Measurements from ENCODE around the gene ACOXL.

Gene ACOXL

GRCh38 chr2:110891626-110892025 is 159.3 kb downstream of the ACOXL start:
- TF ChIP-seq, protein P1, sequence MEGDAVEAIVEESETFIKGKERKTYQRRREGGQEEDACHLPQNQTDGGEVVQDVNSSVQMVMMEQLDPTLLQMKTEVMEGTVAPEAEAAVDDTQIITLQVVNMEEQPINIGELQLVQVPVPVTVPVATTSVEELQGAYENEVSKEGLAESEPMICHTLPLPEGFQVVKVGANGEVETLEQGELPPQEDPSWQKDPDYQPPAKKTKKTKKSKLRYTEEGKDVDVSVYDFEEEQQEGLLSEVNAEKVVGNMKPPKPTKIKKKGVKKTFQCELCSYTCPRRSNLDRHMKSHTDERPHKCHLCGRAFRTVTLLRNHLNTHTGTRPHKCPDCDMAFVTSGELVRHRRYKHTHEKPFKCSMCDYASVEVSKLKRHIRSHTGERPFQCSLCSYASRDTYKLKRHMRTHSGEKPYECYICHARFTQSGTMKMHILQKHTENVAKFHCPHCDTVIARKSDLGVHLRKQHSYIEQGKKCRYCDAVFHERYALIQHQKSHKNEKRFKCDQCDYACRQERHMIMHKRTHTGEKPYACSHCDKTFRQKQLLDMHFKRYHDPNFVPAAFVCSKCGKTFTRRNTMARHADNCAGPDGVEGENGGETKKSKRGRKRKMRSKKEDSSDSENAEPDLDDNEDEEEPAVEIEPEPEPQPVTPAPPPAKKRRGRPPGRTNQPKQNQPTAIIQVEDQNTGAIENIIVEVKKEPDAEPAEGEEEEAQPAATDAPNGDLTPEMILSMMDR (IDR thresholded peaks at IDR 0.05; ENCODE audit: low read depth, low read length) = no peak
- no peaks in the 10 kb centered on the region for H3K9me3 ChIP-seq
- no peak for DNase-seq
- no peaks in the 10 kb centered on the region for H3K4me1 ChIP-seq
- no peaks in the 10 kb centered on the region for H3K36me3 ChIP-seq
- H3K4me3 ChIP-seq (ENCODE audit: low read depth, low read length) = no peak overlapping the region
- H3K27me3 ChIP-seq = no peaks in the 10 kb centered on the region

DNA sequence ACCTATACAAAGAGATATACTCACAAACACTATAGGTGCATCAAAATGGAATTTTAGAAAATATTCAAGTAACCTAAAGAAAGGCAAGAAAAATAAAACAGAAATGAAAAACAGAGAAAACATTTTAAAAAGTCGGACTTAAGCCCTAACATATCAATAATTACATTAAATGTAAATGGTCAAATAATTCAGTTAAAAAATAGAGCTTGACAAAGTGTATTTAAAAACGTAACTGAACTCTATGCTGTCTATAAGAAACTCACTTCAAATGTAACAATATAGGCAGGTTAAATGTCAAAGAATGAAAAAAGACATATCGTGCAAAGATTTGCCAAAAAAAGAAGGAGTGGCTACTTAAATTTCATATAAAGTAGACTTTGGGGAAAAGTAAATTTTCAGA is 163.9 kb downstream of the ACOXL start:
- DNase-seq = no peak
- no peaks in the 10 kb centered on the region for H3K9me3 ChIP-seq
- no peak overlapping the region for H3K4me3 ChIP-seq (ENCODE audit: low read depth, low read length)
- H3K4me1 ChIP-seq = no peaks in the 10 kb centered on the region
- H3K36me3 ChIP-seq = no peaks in the 10 kb centered on the region
- TF ChIP-seq, protein P1 (IDR thresholded peaks at IDR 0.05; ENCODE audit: low read depth, low read length) = no peak
- H3K27me3 ChIP-seq = no peaks in the 10 kb centered on the region

GRCh38 chr2:110897966-110898365 is 165.6 kb downstream of the ACOXL start:
- TF ChIP-seq, protein P1 (IDR thresholded peaks at IDR 0.05; ENCODE audit: low read depth, low read length) = no peak
- no peaks in the 10 kb centered on the region for H3K27me3 ChIP-seq
- H3K36me3 ChIP-seq = no peaks in the 10 kb centered on the region
- no peaks in the 10 kb centered on the region for H3K9me3 ChIP-seq
- no peaks in the 10 kb centered on the region for H3K4me1 ChIP-seq
- no peak for DNase-seq
- no peak overlapping the region for H3K4me3 ChIP-seq (ENCODE audit: low read depth, low read length)

DNA sequence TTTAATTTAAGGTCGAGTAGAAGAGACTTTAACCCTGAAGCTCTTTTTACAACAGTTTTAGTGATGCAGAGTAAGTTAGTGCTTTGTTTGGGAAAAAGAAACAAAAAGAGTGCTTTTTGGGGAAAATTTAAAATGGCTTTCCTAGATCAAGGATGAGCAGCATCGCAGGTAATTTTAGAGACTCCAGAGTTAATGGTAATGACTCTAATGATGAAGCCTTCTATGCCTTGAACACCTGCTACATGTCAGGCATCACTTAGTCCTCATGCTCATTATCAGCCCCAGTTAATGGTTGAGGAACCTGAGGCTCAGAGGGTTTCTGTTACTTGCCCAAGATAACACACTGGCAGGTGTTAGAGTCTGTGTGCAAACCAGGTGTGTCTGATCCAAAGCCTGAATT is 167.8 kb downstream of the ACOXL start:
- no peak for DNase-seq
- Histone ChIP-seq H3K4me1 (no peaks in the 10 kb centered on the region; the same call in 1 of the 2 replicates), H3K4me3 (ENCODE audit: low read depth, low read length) (no peak overlapping the region), H3K27me3 (no peaks in the 10 kb centered on the region), H3K36me3 (no peaks in the 10 kb centered on the region), H3K9me3 (no peaks in the 10 kb centered on the region)
- TF ChIP-seq, protein P1 (IDR thresholded peaks at IDR 0.05; ENCODE audit: low read depth, low read length) = no peak

GRCh38 chr2:110903548-110903947 is 171.2 kb downstream of the ACOXL start:
- Histone ChIP-seq H3K27me3 (no peaks in the 10 kb centered on the region), H3K4me1 (no peaks in the 10 kb centered on the region; the same call in 1 of the 2 replicates), H3K4me3 (ENCODE audit: low read depth, low read length) (peak overlapping the region; percentile 26), H3K36me3 (no peaks in the 10 kb centered on the region), H3K9me3 (no peaks in the 10 kb centered on the region)
- TF ChIP-seq, protein P1 (IDR thresholded peaks at IDR 0.05; ENCODE audit: low read depth, low read length) = no peak
- peak; percentile 63 for DNase-seq

DNA sequence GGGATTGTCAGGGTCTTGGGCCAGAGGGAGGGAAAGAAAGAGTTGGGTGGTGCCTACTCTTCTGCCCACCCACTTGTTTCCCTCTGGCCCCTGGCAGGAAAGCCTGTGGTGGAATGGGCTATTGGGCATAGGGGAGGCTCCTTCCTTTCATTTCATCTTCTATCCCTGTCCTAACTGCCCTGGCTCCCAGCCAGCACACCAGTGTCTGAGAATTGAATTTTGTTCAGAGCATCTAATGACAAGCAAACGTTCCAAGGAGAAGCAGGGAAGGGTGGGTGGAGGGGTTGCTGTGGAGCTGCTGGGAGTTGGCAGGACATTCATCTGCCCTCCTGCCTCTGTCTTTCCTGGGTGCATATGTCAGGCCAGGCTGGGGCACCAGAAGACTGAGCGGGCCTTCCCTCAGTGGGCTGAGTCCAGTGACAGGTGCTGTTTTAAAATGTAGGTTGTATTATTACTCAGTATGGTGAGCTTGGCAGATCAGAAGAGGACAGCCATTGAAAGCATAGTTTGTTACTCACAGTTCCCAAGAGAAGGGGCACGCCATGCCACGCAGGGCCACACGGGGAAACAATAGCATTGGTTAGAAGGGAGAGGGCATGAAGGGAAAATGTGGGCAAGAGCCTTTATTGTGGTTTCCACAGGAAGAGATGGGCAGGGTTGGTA is 171.9 kb downstream of the ACOXL start:
- H3K36me3 ChIP-seq = no peaks in the 10 kb centered on the region
- peak; percentile 37 for DNase-seq

More for the DNA sequence above, 171.9 kb downstream of the ACOXL start:
- Histone ChIP-seq H3K4me1 (no peaks in the 10 kb centered on the region; the same call in 1 of the 2 replicates), H3K9me3 (no peaks in the 10 kb centered on the region), H3K4me3 (ENCODE audit: low read depth, low read length) (no peak overlapping the region), H3K27me3 (no peaks in the 10 kb centered on the region)
- TF ChIP-seq, protein P1 (IDR thresholded peaks at IDR 0.05; ENCODE audit: low read depth, low read length) = no peak
